K562 (cell line): ENCODE results near the gene NRTN.

Source experiments
- JUND ChIP-seq, 2 experiments: IDR thresholded peaks; 2 replicates in 1 of 2; 3 replicates in 1 of 2; pipeline ENCODE4 v1.6.1; 2011; ENCODE audit warnings: borderline replicate concordance in 2 of 2, low read depth in 2 of 2, low read length in 2 of 2, improper control_type of control experiment in 1 of 2, missing biosample characterization in 1 of 2, missing genetic modification characterization in 1 of 2, missing genetic modification reagents in 1 of 2
- TEAD1 ChIP-seq, 2 experiments: fragments of 450-650 bp in 1 of 2; sonication (generic) in 1 of 2; formaldehyde crosslinking; IDR thresholded peaks; 2 replicates each; pipeline versions ENCODE4 v1.4.0 to v1.8.0; 2020 to 2022; ENCODE audit warnings: mild to moderate bottlenecking in 2 of 2, missing genetic modification reagents in 1 of 2
- ZNF274 ChIP-seq: IDR thresholded peaks from 2 replicates; pipeline ENCODE4 v1.6.1; 2011; ENCODE audit warnings: low read depth, mild to moderate bottlenecking, low read length, moderate library complexity, borderline replicate concordance
- ZNF318 ChIP-seq, 2 experiments: fragments of 450-650 bp; IDR thresholded peaks; 2 replicates each; pipeline ENCODE4 v1.6.1; 2016; ENCODE audit warnings: mild to moderate bottlenecking in 2 of 2, borderline replicate concordance in 1 of 2, low read depth in 1 of 2, moderate library complexity in 1 of 2

- TF ChIP-seq ZNF274, result no peak
- TF ChIP-seq JUND (IDR thresholded peaks at IDR 0.05; ENCODE audit: borderline replicate concordance, low read depth, low read length), result no peak
- TF ChIP-seq JUND (tag; IDR thresholded peaks at IDR 0.05; ENCODE audit: borderline replicate concordance, low read depth, low read length), result no peak
- TF ChIP-seq TEAD1 (CRISPR knock-in tag; IDR thresholded peaks at IDR 0.05), result no peak; a peak in 1 of 4 replicates
- TF ChIP-seq ZNF318 (IDR thresholded peaks at IDR 0.05; ENCODE audit: borderline replicate concordance in 1 of 2, low read depth in 1 of 2), result no peak
Observed at GRCh38 chr19:5803441-5803751, 1.5 kb upstream of the NRTN start.
